HG02938 (cell line): ENCODE data around the gene SYT15.
"Not testable (repeated sequence)": the region's sequence is repeated elsewhere in the genome, so short reads cannot be mapped to it uniquely, and the experiment has no call there.

Experiments used
- ATAC-seq: cut with Tn5 transposase; IDR thresholded peaks from one replicate; pipeline ENCODE4 v1.9.1; 2021; ENCODE audit warnings: mild to moderate bottlenecking, moderate library complexity; ENCODE audit not compliant: unreplicated experiment

Gene SYT15

DNA sequence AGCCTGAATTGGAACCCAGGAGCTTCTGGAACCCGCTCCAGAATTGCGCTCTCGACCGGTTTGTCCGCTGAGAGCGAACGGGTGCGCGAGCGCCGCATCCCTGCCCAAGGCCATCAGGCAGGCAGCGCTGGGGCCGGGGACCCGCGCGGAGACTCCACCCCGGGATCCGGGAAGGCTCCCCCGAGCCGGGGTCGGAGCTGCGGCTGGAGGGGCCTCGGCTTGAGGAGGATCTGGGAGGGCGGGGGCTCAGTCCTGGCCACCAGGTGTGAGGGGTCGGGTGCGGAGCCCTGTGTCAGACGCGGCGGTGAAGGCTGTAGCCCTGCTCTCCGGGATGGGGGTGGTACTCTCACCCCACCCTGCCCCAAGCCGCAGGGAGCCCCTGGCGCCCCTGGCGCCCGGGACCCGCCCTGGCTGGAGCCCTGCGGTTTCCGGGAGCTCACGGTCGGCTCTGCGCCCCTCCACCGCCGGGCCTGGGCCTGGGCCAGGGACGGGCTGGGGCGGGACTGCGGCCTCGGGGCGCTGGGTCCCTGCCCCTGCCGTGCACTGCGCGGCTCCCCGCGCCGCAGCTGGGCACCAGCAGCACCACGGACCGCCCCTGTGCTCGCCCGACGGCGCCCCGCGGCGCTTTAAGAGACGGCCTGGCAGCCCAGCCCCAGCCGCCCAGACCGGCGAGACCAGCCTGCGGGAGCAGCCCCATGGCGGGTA lies at the start of gene SYT15:
Gene SYT15 (plus strand): TSS at position 655 of the 705 bp plus-strand sequence. CDS start 41 bp downstream, at position 696.
- ATAC-seq, result not testable (repeated sequence)

DNA sequence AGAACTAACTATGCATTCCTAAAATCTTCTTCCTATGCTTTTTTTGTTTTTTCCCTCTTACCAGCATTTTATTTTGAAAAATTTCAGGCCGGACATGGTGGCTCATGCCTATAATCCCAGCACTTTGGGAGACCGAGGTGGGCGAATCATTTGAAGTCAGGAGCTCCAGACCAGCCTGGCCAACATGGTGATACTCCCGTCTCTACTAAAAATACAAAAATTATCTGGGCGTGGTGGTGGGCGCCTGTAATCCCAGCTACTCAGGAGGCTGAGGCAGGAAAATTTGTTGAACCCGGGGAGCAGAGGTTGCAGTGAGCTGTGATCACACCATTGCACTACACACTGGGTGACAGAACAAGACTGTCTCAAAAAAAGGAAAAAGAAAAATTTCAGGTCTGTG lies 49.2 kb upstream of the SYT15 start:
- not testable (repeated sequence) for ATAC-seq

DNA sequence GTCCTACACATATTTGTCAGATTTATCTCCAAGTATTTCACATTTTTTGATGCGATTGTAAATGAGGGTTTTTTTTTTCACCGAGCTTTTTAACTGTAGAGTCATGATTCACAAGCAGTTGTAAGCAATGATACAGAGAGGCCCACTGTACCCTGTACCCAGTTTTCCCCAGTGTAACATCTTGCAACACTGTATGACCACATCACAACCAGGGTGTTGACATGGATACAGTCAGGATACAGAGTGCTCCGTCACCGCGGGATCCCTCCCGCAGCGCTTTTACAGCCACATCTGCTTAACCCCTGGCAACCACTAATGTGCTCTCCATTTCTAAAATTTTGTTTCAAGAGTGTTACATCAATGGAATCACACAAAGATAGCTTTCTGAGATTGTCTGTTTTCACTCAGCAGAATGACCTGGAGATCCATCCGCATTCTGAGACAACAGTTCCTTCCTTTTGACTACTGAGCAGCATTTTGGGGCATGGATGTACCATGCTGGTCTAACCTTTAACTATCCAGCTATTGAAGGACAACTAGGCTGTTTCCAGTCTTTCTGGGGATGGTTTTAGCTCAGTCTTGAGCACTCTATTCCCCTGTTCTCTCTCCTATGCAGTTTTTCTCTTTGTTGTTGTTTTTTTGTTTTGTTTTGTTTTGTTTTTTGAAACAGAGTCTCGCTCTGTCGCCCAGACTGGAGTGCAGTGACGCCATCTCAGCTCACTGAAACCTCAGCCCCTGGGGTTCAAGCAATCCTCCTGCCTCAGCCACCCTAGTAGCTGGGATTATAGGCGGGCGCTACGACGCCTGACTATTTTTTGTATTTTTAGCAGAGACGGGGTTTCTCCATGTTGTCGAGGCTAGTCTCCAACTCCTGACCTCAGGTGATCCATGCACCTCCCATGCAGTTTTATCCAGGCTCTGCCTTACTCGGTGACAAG lies 48.4 kb upstream of the SYT15 start:
- ATAC-seq, result no peak

DNA sequence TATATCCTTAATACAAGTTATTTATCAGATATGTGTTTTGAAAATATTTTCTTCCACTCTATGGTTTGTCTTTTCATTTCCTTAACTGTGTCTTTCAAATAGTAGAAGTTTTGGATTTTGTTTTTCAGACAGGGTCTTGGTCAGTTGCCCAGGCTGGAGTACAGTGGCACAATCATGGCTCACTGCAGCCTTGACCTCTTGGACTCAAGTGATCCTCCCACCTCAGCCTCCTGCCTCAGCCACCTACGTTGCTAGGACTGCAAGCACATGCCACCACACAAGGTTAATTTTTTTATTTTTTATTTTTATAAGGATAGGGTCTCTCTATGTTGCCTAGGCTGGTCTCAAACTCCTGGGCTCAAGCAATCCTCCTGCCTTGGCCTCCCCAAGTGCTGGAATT lies 46.7 kb upstream of the SYT15 start:
- not testable (repeated sequence) for ATAC-seq

DNA sequence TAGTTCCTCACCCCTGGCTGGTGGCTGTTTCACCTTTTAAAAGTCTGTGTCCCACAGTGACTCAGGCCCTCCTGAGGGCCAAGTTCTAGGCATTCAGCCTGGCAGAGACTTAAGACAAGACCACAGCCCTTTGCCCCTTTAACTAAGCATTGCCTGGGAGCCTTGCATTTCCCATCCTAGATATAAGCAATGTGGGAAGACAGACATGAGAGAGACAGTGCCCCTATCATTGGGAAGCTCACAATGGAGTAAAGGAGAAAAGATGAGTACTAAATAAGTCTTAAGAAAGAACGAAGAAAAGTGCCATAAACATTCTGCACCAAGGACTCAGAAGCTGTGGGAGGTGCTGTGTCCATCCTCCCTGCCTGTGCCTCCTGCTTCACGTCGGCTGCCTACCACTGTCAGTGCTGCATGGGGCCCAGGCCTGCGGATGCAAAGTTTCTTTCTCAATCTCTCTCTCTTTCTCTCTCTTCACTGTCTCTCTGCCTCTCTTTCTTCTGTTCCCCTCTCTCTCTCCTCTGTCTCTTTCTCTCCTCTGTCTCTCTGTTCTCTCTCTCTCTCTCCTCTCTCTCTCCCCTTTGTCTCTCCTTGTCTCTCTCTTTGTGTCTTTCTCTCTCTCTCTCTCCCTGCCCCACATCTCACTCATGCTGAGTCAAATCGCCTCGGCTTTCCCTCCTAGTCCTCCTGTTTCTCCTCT lies 44.0 kb upstream of the SYT15 start:
- ATAC-seq, result no peak

DNA sequence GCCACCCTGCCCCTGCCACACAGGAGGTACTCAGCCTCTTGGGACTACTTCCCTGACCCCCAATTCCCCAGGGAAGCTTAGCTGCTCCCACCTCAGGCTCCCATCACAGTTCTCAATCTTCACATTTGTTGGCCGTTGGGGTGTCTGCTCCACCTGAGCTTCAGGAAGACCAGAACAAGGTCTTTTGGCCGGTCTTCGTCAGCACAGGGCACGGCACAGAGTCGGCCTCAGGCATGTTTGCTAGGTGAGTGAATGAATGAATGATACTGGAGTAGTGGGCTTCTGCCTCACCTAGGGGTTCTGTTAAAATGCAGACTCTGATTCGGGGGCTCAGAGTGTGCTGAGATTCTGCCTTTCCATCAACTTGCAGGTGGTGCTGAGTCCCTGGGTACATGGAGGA lies 42.8 kb upstream of the SYT15 start:
- ATAC-seq, result no peak

DNA sequence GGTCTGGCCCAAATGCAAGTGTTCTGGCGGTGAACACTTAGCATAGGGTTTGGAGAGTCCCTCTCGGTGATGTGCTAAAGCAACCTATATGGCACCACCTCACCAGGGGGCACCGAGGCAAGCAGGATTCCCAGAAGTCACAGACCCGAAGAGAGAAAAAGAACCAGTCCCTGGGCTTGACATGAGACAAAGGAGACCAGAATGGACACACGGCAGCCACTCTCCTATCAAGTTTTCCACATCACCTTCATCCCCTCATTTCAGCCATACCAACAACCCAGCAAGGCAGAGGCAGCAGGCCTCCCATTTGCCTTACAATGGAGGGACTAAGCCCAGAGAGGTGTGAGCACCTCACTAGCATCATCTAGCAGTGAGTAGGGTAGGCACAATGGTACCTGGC lies 42.1 kb upstream of the SYT15 start:
- ATAC-seq, result no peak

DNA sequence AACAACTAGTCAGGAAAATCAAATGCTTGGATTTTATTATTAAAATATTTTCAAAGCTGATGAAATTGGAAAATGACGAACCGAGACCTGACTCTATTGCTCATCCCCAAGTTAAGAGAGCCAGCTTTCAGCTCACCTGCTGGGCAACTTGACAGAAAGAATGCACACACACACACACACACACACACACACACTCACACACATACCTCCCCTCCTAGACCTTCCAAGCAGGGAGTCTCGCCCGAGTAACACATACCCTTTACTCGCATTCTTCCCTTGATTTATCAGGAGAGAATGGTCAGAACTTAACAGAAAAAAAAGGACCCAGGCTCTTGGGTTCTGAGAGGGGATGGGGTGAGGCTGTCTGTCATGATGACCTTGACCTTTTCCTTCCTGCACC lies 41.6 kb upstream of the SYT15 start:
- no peak for ATAC-seq

DNA sequence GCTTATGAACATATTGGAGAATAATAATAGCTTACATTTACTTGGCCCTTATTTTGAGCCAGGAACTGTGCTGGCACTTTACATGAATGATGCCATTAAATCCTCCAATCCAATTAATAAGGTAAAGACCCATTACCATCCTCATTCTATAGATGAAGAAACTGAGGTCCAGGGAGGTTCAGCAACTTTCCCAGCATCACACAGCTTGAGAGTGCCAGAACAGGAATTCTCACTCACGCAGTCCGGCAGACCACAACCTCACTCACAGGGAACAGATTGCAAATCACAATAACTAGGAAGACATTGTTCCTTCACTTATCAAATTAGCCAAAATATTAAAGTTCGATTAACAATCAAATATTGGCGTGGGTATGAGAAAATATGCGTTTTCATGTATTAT lies 40.8 kb upstream of the SYT15 start:
- ATAC-seq, result no peak

DNA sequence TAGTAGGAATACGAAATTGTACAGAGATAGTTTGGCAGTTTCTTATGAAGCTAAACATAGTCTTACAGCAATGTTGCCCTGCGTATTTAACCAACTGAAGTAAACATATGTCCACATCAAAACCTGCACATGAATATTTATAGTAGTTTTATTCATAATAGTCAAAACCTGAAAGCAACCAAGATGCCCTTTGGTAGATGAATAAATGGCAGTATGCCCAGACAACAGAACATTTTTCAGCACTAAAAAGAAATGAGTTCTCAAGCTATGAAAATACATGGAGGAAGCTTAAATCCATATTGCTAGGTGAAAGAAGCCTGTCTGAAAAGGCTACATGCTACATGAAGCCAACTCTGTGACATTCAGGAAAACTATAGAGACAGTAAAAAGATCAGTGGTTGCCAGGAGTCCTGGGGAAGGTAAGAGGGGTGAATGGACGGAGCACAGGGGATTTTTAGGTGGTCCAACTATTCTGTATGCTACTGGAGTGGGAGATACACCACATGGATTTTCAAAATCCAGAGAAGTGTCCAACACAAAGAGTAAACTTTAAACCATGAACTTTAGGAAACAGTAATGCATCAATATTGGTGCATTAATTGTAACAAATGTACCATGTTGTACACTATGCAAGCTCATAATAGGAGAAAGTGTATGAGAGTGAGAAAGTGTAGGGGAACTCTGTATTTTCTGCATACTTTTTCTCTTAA lies 40.1 kb upstream of the SYT15 start:
- no peak for ATAC-seq

DNA sequence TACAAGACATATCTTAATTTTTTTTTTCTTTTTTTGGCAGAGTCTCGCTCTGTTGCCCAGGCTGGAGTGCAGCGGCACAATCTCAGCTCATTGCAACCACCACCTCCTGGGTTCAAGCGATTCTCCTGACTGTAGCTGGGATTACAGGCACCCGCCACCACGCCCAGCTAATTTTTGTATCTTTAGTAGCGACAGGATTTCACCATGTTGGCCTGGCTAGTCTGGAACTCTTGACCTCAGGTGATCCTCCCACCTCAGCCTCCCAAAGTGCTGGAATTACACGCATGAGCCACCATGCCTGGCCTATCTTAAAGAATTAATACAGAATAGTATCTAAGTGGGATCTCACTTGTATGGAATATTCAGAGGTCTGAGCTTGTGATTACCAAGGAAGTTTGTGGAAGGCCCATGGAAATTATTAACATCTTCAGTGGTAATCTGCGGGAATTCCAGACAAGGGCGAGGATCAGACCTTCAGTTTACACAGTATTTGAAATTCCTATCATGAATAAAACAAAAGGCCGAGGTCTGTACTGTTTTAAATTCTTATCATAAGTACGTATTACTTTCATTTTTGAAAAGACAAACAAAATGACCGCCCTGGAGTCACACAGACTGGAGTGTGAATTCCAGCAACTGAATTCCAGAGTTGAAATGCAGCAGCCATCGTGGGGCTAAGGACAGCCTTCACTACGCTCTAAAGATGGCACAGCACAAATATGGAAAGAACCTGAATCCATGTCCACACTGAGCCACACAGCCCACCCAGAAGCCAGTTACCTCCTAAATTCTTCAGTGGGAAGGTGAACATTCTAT lies 39.1 kb upstream of the SYT15 start:
- no peak for ATAC-seq

DNA sequence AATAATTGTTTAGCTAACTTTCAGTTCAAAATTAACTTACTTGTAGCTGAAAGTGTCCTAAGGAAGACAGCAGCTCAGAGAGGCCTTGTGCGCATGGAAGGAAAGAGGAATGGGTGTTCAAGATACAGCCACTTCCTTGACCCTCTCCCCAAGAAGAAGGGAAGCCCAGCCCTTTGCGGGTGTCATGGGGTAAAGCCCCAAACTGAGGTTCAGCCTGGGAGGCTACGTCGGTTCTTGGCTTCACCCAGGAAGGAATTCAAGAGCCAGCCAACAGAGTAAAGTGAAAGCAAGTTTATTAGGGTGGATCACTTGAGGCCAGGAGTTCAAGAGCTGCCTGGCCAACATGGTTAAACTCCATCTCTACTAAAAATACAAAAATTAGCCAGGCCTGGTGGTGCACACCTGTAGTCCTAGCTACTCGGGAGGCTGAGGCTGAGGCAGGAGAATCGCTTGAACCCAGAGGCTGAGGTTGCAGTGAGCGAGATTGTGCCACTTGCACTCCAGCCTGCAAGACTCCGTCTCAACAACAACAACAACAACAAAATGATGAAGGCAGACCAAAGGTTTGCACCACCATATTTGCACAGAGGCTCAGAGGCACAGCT lies 38.4 kb upstream of the SYT15 start:
- ATAC-seq, result no peak

DNA sequence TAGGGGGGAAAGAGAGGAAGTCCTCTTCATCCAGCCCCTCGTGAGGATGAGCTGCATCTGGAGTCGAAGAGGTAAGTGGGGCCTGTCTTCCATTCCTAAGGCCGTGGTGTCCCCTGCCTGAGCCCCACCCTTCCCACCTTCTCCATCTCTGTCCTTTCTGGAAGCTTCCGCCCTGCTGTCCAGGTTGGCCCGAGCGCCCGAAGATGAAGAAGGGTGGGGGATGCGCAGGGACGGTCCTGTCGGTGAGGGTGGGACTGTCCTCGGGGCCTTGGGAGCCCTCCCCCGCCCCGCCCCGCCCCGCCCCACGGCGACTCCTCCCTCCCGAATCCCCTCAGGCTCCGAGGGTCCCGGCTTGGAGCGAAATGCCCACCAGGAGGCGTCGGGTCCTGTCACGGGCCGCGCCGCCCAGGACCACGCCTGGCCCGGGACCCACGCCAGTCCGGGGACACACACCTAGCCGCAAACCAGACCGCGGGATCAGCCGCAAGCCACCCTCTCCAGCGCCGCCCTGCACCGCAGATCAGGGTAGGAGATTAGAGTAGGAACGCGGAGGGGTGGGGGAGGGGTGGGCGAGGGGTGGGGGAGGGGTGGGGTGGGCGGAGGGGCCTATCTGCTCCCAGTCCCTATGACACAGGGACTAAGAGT lies 37.8 kb upstream of the SYT15 start:
- no peak for ATAC-seq

DNA sequence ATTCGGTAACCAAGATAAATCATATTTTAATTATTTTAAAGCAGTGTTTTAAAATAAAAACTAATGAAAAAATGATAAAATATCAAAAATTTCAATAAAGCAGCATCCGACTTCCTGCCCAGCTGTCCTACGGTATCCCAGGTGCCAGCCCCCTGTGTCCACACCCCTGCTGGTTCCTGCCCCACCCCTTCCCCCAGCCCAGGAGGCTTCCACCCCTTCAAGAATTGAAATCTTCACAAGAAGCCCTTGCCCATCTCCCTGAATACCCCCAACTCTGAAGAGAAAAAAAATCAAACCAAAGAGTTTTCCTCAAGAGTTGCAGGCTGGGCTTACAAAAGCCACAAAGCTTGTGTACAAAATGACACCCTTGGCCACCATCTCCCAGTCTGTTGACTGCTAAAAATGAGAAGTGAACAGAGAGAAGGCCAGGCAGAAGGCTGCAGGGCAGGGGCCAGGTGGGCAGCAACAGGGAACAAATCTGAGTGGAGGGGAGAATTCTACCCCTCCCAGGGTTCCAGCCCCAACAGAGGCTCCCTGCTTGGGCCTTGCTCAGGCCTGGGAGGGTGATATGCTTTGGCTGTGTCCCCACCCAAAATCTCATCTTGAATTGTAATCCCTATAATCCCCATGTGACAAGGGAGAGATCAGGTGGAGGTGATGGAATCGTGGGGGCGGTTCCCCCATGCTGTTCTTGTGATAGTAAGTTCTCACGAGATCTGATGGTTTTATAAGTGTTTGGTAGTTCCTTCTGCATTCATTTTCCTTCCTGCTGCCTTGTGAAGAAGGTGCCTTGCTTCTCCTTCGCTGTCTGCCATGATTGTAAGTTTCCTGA lies 37.0 kb upstream of the SYT15 start:
- ATAC-seq, result no peak

DNA sequence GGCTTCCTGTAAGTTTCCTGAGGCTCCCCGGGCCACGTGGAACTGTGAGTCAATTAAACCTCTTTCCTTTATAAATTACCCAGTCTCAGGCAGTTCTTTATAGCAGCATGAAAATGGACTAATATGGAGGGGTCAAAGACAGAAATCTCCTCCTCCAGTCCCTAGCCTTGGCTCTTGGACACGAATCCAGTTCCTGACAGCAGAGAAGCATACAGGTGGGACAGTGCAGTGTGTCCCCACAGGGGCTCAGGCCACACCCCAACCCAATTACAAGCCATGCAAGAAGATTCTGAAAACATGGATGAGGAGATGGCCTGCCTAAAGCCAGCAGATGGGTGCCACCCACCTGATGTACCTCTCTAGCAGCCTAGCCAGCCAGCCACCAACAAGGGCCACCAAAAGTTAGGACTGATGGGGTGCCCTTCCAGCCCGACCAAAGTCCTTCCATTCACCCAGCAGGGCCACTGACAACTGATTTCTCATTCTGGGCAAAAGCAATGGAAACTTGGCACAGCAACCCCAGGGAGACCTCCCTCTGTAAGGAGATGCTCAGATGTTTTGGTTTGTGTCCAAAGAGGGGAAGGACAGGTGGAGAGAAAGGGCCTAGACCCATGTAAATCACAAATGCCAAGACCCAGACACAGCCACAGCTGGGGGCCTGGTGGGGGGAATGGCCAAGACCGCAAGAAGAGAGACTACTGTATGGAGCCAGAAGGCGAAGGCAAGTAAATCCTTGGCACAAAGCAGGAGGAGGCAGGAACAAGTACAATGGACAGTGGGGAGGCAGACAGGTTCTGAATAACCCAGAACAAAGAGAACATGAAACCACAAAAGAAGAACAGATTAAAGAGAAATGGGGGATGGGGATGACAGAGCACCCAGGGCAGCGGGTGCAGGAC lies 36.1 kb upstream of the SYT15 start:
- no peak for ATAC-seq

DNA sequence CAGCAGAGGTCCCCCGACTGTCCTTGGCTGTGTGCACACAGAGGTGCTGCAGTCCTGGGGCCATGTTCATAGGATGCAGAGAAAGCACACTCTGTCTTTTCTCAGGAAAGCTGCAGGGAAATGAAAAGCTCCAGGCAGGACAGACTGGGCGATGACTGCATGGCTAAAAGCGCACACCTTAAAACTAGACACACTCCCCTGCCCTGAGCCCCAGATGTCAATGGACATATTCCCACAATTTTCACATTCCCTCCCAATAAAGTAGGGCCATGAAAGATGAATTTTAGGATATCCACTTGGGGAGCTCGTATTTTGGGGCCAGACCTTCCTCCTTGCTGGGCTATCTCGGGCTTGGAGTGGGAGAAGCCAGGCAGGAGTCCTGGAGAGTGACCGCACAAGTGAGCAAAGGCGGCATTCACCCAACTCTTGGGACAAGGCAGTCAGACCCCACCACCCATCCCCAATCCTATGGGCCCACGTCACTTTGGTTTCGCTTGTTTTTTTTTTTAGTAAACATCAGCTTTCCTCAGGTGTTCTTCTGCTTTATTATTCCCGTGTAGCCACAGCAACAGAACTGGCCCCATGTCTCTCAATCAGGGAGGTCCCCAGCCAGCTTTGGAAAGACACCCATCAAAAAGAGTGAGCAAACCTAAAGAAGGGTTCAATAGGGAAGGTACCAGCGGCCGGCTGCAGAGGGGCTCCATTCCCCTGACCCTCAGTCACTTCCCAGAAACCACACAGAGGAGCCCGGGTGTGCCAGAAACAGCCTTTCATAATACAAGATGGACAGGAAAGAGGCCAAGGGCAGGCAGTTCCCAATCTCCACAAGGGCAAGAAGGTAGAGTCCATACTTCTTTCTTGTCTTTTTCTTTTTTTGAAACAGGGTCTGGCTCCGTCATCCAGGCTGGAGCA lies 35.2 kb upstream of the SYT15 start:
- ATAC-seq, result no peak
